ENCODE measurements around the gene KRTAP4-8. TPM values are rescaled to one million over a fixed set of nuclear protein-coding genes. Genes with fewer than 3 reads are reported as not detected.
"Not testable (repeated sequence)": the region's sequence is repeated elsewhere in the genome, so short reads cannot be mapped to it uniquely, and the experiment has no call there.

The KRTAP4-8 gene
- total RNA-seq, 1 donor from 2014 or later, result not detected

DNA sequence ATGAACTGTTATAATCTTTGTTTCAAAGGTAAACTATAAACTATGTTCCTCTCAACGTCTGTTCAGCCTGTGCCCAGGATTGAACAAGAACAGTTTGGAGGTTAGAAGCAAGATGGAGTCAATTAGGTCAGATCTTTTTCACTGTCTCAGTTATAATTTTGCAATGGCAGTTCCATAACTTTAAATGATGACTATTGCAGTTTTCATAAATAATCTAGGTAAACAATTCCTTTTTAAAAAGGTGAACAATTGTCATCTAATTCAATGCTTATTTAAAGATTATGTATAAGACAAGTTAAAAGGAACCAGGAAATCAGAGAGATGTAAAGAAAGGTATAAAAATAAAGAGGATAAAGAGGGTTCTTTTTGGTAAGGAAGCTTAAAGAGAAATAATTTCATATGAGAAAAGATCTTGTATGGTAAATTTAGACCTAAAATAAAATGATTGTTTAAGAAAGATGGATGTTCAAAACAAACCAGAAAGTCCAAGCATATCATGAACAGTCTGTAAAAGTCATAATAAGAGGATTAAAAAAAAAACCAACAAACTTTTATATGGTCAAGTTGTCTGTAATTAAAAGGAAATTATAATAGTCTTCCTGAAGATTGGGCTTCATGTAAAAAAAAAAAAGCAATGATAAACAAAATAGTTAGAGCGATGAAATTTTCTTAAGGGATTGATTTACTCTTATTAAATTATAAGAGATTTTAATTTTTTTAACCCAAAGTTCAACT lies 13.4 kb upstream of the KRTAP4-8 start:
- peaks cover 5% of the 10 kb centered on the region for H3K9me3 Mint-ChIP-seq (ENCODE audit: unreplicated experiment)
- no peaks in the 10 kb centered on the region for H3K4me1 Mint-ChIP-seq (ENCODE audit: low read depth, unreplicated experiment)
- no peak for DNase-seq
- TF ChIP-seq, protein P1, sequence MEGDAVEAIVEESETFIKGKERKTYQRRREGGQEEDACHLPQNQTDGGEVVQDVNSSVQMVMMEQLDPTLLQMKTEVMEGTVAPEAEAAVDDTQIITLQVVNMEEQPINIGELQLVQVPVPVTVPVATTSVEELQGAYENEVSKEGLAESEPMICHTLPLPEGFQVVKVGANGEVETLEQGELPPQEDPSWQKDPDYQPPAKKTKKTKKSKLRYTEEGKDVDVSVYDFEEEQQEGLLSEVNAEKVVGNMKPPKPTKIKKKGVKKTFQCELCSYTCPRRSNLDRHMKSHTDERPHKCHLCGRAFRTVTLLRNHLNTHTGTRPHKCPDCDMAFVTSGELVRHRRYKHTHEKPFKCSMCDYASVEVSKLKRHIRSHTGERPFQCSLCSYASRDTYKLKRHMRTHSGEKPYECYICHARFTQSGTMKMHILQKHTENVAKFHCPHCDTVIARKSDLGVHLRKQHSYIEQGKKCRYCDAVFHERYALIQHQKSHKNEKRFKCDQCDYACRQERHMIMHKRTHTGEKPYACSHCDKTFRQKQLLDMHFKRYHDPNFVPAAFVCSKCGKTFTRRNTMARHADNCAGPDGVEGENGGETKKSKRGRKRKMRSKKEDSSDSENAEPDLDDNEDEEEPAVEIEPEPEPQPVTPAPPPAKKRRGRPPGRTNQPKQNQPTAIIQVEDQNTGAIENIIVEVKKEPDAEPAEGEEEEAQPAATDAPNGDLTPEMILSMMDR (IDR thresholded peaks at IDR 0.05; ENCODE audit: partially characterized antibody, unreplicated experiment), result no peak
- no peaks in the 10 kb centered on the region for H3K27me3 Mint-ChIP-seq (ENCODE audit: unreplicated experiment)
- H3K27ac Mint-ChIP-seq (ENCODE audit: unreplicated experiment), result no peak overlapping the region
- H3K4me3 Mint-ChIP-seq (ENCODE audit: unreplicated experiment), result no peak overlapping the region
- peaks cover 9% of the 10 kb centered on the region for H3K36me3 Mint-ChIP-seq (ENCODE audit: unreplicated experiment)

DNA sequence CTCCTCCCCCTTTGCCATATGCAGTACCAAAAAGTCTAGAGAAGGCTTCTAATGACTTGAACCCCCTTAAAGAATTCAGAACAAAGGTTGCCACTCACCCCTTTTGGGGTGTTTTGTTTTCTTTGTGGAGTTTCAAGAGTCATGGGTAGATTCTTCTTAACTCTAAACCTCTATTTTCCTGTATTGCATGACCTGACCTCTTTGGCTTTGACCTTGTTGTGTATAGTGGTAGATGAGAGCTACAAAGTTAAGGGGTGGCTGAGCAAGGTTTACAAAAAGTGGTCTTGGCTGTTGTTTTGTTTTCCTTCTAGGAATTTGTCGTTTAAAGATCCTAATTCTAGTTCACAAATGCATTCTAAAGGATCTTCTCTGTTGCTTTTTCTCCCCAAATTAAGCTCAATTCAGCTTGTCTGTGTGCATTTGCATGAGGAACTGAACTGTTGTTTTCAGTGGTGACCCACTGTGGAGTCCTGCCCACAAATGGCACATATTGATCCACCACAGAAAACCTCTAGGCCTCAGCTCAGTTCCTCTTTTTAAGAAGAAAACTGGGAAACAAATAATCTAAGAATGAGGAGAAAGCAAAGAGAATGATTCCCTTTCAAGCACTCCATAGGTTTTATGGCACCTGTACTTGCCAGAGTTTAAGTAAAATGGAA lies 10.9 kb upstream of the KRTAP4-8 start:
- not testable (repeated sequence) for H3K4me1 Mint-ChIP-seq (ENCODE audit: low read depth, unreplicated experiment); DNase-seq; H3K27ac Mint-ChIP-seq (ENCODE audit: unreplicated experiment); H3K27me3 Mint-ChIP-seq (ENCODE audit: unreplicated experiment); H3K4me3 Mint-ChIP-seq (ENCODE audit: unreplicated experiment)
- Mint-ChIP-seq H3K36me3 (ENCODE audit: unreplicated experiment) (peaks cover 15% of the 10 kb centered on the region), H3K9me3 (ENCODE audit: unreplicated experiment) (peaks cover 10% of the 10 kb centered on the region)

DNA sequence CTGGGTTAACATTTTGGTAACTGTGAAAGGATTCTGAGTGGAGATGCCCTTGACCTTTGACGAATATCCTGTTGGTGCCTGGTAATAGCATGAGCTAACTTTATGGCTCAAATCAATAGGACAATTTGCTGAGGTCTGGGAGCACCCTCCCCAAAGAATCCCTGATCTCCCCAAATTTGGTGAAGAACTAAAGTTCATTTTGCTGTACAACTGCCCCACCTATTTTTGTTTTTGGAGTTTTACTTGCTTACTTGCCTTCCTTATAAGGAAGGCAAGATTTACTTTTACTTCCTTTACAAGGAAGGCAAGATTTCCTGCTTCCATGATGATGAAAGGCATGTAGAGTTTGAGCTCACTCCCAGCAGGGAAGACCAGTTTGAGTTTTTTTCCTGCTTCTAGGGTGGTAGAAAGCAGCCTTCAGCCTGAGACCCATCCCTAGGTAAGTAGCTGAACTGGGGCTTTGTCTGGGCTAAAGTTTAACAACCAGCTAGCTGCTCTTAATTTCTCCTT lies 10.1 kb upstream of the KRTAP4-8 start:
- no peak for DNase-seq
- Mint-ChIP-seq H3K36me3 (ENCODE audit: unreplicated experiment) (peaks cover 21% of the 10 kb centered on the region), H3K4me1 (ENCODE audit: low read depth, unreplicated experiment) (no peaks in the 10 kb centered on the region), H3K4me3 (ENCODE audit: unreplicated experiment) (no peak overlapping the region), H3K9me3 (ENCODE audit: unreplicated experiment) (peaks cover 12% of the 10 kb centered on the region), H3K27ac (ENCODE audit: unreplicated experiment) (no peak overlapping the region), H3K27me3 (ENCODE audit: unreplicated experiment) (peaks cover 3% of the 10 kb centered on the region)
- TF ChIP-seq, protein P1 (IDR thresholded peaks at IDR 0.05; ENCODE audit: partially characterized antibody, unreplicated experiment), result no peak

DNA sequence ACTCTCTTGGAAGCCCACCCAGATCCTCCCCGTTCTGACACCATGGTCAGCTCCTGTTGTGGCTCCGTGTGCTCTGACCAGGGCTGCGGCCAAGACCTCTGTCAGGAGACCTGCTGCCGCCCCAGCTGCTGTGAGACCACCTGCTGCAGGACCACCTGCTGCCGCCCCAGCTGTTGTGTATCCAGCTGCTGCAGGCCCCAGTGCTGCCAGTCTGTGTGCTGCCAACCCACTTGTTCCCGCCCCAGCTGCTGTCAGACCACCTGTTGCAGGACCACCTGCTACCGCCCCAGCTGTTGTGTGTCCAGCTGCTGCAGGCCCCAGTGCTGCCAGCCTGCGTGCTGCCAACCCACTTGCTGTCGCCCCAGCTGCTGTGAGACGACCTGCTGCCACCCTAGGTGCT lies 7.4 kb upstream of the KRTAP4-8 start, which contains the start of gene KRTAP4-9:
Gene KRTAP4-9, plus strand, starts transcription at position 43 of the 400 bp plus-strand sequence. Its CDS starts 0 bp downstream, at position 43.
- H3K27ac Mint-ChIP-seq (ENCODE audit: unreplicated experiment); H3K4me1 Mint-ChIP-seq (ENCODE audit: low read depth, unreplicated experiment); H3K27me3 Mint-ChIP-seq (ENCODE audit: unreplicated experiment); H3K4me3 Mint-ChIP-seq (ENCODE audit: unreplicated experiment); DNase-seq: not testable (repeated sequence)
- peaks cover 18% of the 10 kb centered on the region for H3K36me3 Mint-ChIP-seq (ENCODE audit: unreplicated experiment)
- H3K9me3 Mint-ChIP-seq (ENCODE audit: unreplicated experiment), result peaks cover 16% of the 10 kb centered on the region

DNA sequence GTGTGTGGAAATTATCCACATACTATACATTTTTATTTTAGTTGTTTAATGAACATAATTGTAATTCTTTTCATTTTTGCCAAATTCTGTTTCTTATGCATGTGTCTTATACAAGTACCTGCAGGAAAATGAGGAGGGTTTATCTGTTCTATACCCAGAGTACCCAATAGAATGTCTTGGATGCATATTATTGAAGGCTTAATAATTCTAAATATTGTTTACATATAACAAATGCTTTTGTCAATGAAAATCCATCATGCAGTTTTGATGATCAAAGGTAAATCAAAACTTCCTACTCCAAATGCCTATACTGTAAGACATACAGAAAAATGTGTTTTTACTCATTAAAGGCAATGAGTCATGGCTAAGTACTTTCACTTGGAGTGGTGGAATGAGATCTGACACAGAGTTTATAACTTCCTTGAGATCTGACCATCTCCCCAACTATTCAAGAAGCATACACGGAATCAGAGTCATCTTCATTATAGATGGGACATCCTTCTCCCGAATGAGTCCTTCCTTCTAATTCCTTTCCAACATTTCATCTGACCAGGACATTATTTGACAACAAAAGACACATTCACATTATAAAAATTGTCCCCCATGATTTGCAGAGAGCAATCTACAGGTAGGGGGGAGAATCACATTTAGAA lies 6.6 kb upstream of the KRTAP4-8 start:
- H3K27me3 Mint-ChIP-seq (ENCODE audit: unreplicated experiment); H3K4me3 Mint-ChIP-seq (ENCODE audit: unreplicated experiment); H3K4me1 Mint-ChIP-seq (ENCODE audit: low read depth, unreplicated experiment); DNase-seq; H3K27ac Mint-ChIP-seq (ENCODE audit: unreplicated experiment): not testable (repeated sequence)
- Mint-ChIP-seq H3K36me3 (ENCODE audit: unreplicated experiment) (peaks cover 18% of the 10 kb centered on the region), H3K9me3 (ENCODE audit: unreplicated experiment) (peaks cover 15% of the 10 kb centered on the region)

DNA sequence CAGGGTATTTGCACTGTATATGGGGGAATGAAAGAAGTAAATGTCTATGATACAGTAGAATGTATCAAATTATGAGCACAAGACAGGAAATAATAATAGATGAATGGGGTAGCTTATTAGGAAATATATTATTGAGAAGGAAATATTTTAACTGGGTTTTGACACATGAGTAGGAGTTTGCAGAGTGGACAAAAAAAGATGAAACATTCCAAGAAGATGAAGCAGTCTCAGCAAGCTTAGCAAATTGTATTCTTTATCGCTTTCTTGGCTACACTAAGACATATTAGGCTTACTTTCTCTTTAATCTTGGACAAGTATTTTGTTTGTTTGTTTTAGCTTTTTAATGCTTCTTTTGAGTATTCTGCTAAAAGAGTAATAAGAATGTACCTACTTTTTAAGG lies 6.0 kb upstream of the KRTAP4-8 start:
- H3K27me3 Mint-ChIP-seq (ENCODE audit: unreplicated experiment), result peaks cover 3% of the 10 kb centered on the region
- H3K4me3 Mint-ChIP-seq (ENCODE audit: unreplicated experiment), result no peak overlapping the region
- peaks cover 15% of the 10 kb centered on the region for H3K9me3 Mint-ChIP-seq (ENCODE audit: unreplicated experiment)
- TF ChIP-seq, protein P1 (IDR thresholded peaks at IDR 0.05; ENCODE audit: partially characterized antibody, unreplicated experiment), result no peak
- no peak for DNase-seq
- H3K36me3 Mint-ChIP-seq (ENCODE audit: unreplicated experiment), result peaks cover 18% of the 10 kb centered on the region
- no peak overlapping the region for H3K27ac Mint-ChIP-seq (ENCODE audit: unreplicated experiment)
- H3K4me1 Mint-ChIP-seq (ENCODE audit: low read depth, unreplicated experiment), result no peaks in the 10 kb centered on the region

Measured in glutamatergic neuron (in vitro differentiated cells).